Daoy (cell line): ENCODE results near the gene THOC7. TPM values are rescaled to one million over a fixed set of nuclear protein-coding genes. Genes with fewer than 3 reads are reported as not detected.
A peak's percentile ranks its signal among the peaks of the same experiment; 100 is the strongest.

Source experiments
- DNase-seq: peaks from one replicate; pipeline ENCODE4 v3.0.0-alpha.2; 2015; ENCODE audit warnings: low read depth
- total RNA-seq: library from RNA; depleted of rRNA; stranded (reverse); fragments of >200 nt; shearing (Covaris generic); gene quantifications from 2 replicates; pipeline ENCODE4 v1.2.3, GENCODE V29; 2014; rRNA removed

THOC7 gene
- total RNA-seq = 67.1 and 80.0 TPM in 2 replicates

- DNase-seq = peak; percentile 74
These were observed at the start of gene THOC7, which contains the start of gene ATXN7 for GRCh38 chr3:63863150-63864007. Gene THOC7, minus strand, starts transcription at chr3:63863805. Its CDS starts 15 bp downstream, at chr3:63863790. Gene ATXN7, plus strand, starts transcription at chr3:63863867. Its CDS starts 48,732 bp downstream, at chr3:63912599.

GRCh38 chr3:63912768-63913588 is 49.4 kb upstream of the THOC7 start:
- DNase-seq = peak; percentile 56

DNA sequence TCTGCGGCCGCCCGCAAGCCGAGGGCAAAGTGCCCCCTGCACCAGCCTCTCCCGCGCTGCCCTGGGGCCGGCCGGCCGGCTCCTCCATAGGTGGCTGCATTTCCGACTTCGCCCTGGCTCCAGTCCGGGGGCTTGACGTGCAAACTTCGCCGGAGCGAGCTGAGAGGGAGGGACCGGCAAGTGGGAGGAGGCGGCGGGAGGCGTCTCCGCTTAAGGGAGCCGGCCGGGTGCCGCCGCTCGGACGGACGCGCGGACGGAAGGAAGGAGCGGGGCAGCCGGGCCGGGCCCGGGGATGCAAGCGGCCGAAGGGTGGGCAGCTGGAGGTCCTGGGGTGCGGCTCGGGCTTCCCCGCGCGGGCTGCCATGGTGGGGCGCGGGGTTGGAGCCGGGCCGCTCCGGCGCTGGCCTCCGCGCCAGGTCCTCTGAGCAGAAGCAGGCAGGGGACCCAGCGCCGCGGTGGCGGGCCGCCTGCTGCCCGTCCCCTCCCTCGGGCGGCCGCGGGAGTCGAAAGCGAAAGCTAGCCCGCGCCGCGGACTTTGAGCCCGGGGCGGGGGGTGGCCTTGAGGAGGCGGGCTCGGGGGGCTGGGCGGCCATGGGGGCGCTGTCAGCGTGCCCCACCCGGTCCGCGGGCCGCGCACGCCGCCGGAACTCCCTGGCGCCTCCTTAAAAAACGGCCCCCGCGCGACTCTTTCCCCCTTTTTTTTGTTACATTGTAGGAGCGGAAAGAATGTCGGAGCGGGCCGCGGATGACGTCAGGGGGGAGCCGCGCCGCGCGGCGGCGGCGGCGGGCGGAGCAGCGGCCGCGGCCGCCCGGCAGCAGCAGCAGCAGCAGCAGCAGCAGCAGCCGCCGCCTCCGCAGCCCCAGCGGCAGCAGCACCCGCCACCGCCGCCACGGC is 48.5 kb upstream of the THOC7 start, which contains the start of gene SCAANT1:
Gene SCAANT1 (minus strand): TSS at position 511 of the 895 bp plus-strand sequence.
- peak; percentile 86 for DNase-seq

GRCh38 chr3:63911509-63911872 is 47.9 kb upstream of the THOC7 start:
- DNase-seq = no peak

DNA sequence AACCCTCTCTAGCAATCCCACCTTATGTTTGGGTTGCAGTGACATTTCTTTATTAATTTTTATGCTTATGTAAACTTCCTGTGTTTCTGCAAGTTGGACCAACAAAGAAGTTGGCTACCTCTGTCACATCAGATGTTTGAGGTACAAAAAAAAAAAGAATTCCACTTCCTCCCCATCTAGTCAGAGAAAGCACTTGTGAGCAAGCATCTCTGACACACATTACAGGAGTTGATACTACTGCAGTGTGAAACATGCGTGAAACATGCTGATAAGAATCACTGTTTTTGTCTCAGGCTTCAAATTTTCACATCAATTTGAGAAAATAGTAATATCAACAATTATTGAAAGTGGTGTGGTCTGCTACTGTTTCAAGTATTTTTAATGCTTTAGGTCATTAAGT is 47.3 kb upstream of the THOC7 start:
- peak; percentile 5 for DNase-seq

GRCh38 chr3:63910001-63910400 is 46.4 kb upstream of the THOC7 start:
- no peak for DNase-seq

DNA sequence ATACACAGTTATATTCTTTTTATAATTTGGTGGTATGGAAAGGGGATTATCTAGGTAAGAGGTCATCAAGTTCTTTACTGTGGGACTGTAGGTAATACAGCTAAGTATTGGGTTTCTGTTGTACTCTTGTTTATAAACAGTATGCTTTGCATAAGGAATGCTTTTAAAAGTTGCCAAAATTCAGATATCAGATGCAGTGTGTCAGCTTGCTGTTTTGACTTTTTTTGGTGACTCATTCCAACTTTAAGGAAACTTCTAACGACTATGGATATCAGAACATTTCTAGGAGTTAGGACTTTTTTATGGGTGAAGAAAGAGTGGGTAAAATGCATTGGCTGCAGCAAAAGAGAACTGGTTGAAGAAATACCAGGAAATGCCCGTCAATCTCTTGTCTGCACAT is 45.8 kb upstream of the THOC7 start:
- DNase-seq = no peak

DNA sequence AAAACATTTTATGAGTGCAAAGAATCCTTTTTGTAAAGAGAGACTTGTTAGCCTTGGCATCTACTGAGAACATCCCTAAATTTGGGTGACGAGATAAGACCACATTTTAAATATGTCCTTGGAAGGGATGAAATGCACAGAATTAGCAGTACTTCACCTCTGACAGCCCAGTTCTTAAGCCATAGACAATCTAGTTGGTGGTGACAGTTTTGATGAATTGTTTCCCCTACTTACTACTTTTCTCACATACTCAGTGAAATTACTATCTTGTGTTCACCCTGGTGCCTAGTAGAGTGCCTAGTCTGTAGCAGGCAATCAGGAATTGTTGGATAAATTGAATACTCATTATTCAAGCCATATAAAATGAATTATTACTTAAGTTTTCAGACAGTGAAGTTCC is 45.2 kb upstream of the THOC7 start:
- DNase-seq = no peak

- DNase-seq = no peak
These were observed 44.6 kb upstream of the THOC7 start for GRCh38 chr3:63908081-63908736.

GRCh38 chr3:63905731-63906620 is 42.4 kb upstream of the THOC7 start:
- no peak for DNase-seq

- DNase-seq = no peak
These were observed 36.9 kb upstream of the THOC7 start for GRCh38 chr3:63900459-63900858.

DNA sequence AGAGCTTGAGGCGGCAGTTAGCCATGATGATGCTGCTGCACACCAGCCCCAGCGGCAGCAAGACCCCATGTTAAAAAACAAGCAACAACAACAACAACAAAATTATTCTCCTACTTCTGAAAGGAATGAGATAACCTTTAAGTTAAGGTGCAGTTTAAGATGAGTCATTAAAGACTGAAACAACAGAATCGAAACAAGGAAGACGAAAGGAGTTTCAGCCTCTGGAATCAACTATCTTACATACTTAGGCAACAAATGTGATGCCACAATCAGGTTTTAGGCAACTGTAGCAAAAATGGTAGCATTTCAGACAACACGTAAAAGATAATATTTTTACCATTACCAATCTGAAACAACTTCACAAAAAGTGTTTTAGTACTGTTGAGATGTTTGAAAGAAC is 36.4 kb upstream of the THOC7 start:
- DNase-seq = no peak

DNA sequence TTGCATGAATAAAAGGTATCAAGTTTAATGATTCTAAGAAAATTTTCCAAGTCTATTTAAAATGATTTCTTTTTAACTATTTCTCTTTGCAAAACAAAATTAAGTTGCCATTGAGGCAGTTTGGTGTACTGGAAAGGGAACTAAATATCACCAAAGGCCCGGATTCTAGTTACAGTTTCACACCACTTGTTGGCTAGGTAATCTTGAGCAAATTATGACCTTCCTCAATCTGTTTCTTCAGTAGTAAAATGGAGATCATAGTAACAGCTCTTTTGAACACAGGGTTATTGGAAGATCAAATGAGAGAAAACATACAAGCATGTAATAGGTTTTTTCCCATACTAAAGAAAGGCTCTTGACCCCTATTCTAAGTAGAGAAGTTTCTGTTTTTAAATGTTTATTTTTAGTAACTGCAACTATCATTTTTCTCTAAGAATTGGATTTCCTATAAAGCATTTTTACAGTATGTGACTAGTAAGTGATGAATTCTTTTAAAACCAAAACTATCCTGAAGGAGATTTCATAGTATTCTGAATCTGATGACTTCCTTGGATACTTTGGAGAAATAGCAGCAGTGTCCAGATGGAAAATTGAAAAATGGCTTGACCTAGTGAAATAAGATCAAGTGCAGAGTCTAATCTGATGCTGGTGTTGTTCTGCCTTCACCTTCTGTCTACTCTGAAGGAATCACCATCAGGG is 32.9 kb upstream of the THOC7 start:
- no peak for DNase-seq

GRCh38 chr3:63895422-63896189 is 32.0 kb upstream of the THOC7 start:
- no peak for DNase-seq

GRCh38 chr3:63892773-63893352 is 29.3 kb upstream of the THOC7 start:
- no peak for DNase-seq

GRCh38 chr3:63891518-63891917 is 27.9 kb upstream of the THOC7 start:
- DNase-seq = no peak

DNA sequence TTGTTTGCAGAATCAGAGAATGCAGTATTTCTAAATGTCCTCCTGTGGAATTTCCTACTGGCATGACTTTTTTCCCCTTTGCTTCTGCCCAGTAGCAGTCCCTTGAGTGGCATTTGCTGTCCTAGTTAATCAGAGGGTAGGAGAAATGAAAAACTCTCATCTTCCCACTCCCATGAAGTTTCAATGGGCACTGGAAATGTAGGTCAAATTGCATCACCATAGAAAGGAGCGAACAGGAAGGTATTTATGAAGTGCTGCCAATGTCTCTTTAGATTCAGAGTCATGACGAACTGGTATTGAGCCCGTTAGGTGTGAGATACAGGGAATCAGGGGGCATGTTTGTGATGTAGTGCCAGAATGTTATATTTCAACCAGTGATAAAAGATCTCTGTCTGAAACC is 23.3 kb upstream of the THOC7 start:
- no peak for DNase-seq

- DNase-seq = no peak
These were observed 17.0 kb upstream of the THOC7 start for GRCh38 chr3:63880653-63881052.
